GM12865 (cell line): ENCODE data around the gene SORCS2.

Experiments used
- DNase-seq: peaks from one replicate; pipeline ENCODE4 v3.0.0; 2010; ENCODE audit warnings: low read depth
- H3K4me3 ChIP-seq: 2 replicates; pipeline ENCODE4 v1.5.1; 2011; ENCODE audit warnings: mild to moderate bottlenecking, low read depth, low read length, control low read depth
- CTCF ChIP-seq: IDR thresholded peaks from 2 replicates; pipeline ENCODE4 v1.5.1; 2011; ENCODE audit warnings: low read length, control low read depth, low read depth, inconsistent platforms; ENCODE audit not compliant: insufficient read depth; ENCODE audit errors: missing control alignments

Gene SORCS2

GRCh38 chr4:7677799-7678301 is 485.5 kb downstream of the SORCS2 start:
- H3K4me3 ChIP-seq: no peak overlapping the region
- no peak for TF ChIP-seq CTCF
- DNase-seq: no peak

GRCh38 chr4:7678318-7678852 is 486.0 kb downstream of the SORCS2 start:
- H3K4me3 ChIP-seq: no peak overlapping the region
- no peak for DNase-seq
- no peak for TF ChIP-seq CTCF

GRCh38 chr4:7679406-7680040 is 487.2 kb downstream of the SORCS2 start:
- no peak for DNase-seq
- no peak overlapping the region for H3K4me3 ChIP-seq

GRCh38 chr4:7680106-7680505 is 487.8 kb downstream of the SORCS2 start:
- H3K4me3 ChIP-seq: no peak overlapping the region
- DNase-seq: no peak
- no peak for TF ChIP-seq CTCF

More at GRCh38 chr4:7679406-7680040, 487.2 kb downstream of the SORCS2 start:
- no peak for TF ChIP-seq CTCF

GRCh38 chr4:7680731-7681130 is 488.4 kb downstream of the SORCS2 start:
- no peak overlapping the region for H3K4me3 ChIP-seq
- no peak for DNase-seq
- TF ChIP-seq CTCF: no peak

- DNase-seq: no peak
- TF ChIP-seq CTCF: no peak
- no peak overlapping the region for H3K4me3 ChIP-seq
Observed at GRCh38 chr4:7683126-7683703, 490.9 kb downstream of the SORCS2 start.

GRCh38 chr4:7684294-7684693 is 492.0 kb downstream of the SORCS2 start:
- no peak for DNase-seq
- no peak overlapping the region for H3K4me3 ChIP-seq
- no peak for TF ChIP-seq CTCF
